H1 (cell line): ENCODE results near the gene ADAT3.

ENCODE experiments used
- PHF8 ChIP-seq: fragments of 200-600 bp; sonication (generic); conservative IDR thresholded peaks from 2 replicates; pipeline ENCODE4 v1.7.1; 2012; ENCODE audit warnings: low read depth, mild to moderate bottlenecking, inconsistent platforms, low read length, moderate library complexity
- POLR2AphosphoS5 ChIP-seq: IDR thresholded peaks from 2 replicates; pipeline ENCODE4 v1.6.1; 2011; ENCODE audit warnings: low read depth, low read length

- TF ChIP-seq PHF8 = no peak
- no peak for TF ChIP-seq POLR2AphosphoS5
Measured at GRCh38 chr19:1905863-1906375, 720 bp downstream of the ADAT3 start.
